Suprapubic skin (tissue), 4 donors: ENCODE measurements around the gene ULBP2. TPM values are rescaled to one million over a fixed set of nuclear protein-coding genes. Genes with fewer than 3 reads are reported as not detected.
"Not testable (repeated sequence)": the region's sequence is repeated elsewhere in the genome, so short reads cannot be mapped to it uniquely, and the experiment has no call there.

Experiments used
- DNase-seq, 2 donors: peaks; one replicate each; pipeline ENCODE4 v3.0.0-alpha.2; 2019; ENCODE audit warnings: low spot score in 2 of 2
- H3K27ac ChIP-seq: fragments of 200-600 bp; sonication (generic); one replicate; pipeline ENCODE4 v1.5.1; 2019
- H3K27me3 ChIP-seq: fragments of 200-600 bp; sonication (generic); one replicate; pipeline ENCODE4 v1.5.1; 2019
- H3K36me3 ChIP-seq: fragments of 200-600 bp; sonication (generic); one replicate; pipeline ENCODE4 v1.5.1; 2019
- H3K4me1 ChIP-seq: fragments of 200-600 bp; sonication (generic); one replicate; pipeline ENCODE4 v1.5.1; 2019
- H3K4me3 ChIP-seq: fragments of 200-600 bp; sonication (generic); one replicate; pipeline ENCODE4 v1.5.1; 2019; ENCODE audit warnings: mild to moderate bottlenecking
- H3K9me3 ChIP-seq: fragments of 200-600 bp; sonication (generic); one replicate; pipeline ENCODE4 v1.5.1; 2019
- CTCF ChIP-seq, 2 donors: fragments of 200-600 bp in 1 of 2; fragments of 450-650 bp in 1 of 2; sonication (generic) in 1 of 2; IDR thresholded peaks; one replicate each; pipeline ENCODE4 v1.5.1; 2016 to 2019; ENCODE audit warnings: antibody characterized with exemption in 2 of 2, mild to moderate bottlenecking in 1 of 2, moderate library complexity in 1 of 2
- EP300 ChIP-seq: sonication (generic); formaldehyde crosslinking; IDR thresholded peaks from one replicate; pipeline ENCODE4 v1.6.1; 2017; ENCODE audit warnings: antibody characterized with exemption
- POLR2A ChIP-seq, 2 donors: fragments of 450-650 bp; IDR thresholded peaks; one replicate each; pipeline ENCODE4 v1.6.1; 2017; ENCODE audit warnings: antibody characterized with exemption in 2 of 2, mild to moderate bottlenecking in 2 of 2, moderate library complexity in 2 of 2
- POLR2AphosphoS5 ChIP-seq, 3 donors: sonication (generic); formaldehyde crosslinking; IDR thresholded peaks; one replicate each; pipeline ENCODE4 v1.6.1; 2017; ENCODE audit warnings: antibody characterized with exemption in 3 of 3
- WGBS: methylation state at CpG from one replicate; pipeline ENCODE4 v1.1.5; 2018; 5-methylcytosine and 5-hydroxymethylcytosine counted together
- total RNA-seq, 4 donors: library from RNA; depleted of rRNA; stranded (reverse); fragments of >200 nt; gene quantifications; one replicate each; pipeline ENCODE4 v1.1.0, GENCODE V29; 2016

ULBP2 gene
- total RNA-seq, 4 donors from 2014 or later: 0.76 to 0.95 TPM; not detected in 2

- Histone ChIP-seq H3K4me1 (peaks cover 8% of the 10 kb centered on the region), H3K9me3 (no peaks in the 10 kb centered on the region), H3K4me3 (no peak overlapping the region), H3K27me3 (peaks cover 71% of the 10 kb centered on the region), H3K27ac (no peak overlapping the region), H3K36me3 (no peaks in the 10 kb centered on the region)
- no peak for TF ChIP-seq POLR2AphosphoS5 (IDR thresholded peaks at IDR 0.05)
- no peak for TF ChIP-seq CTCF (IDR thresholded peaks at IDR 0.05)
- no peak for TF ChIP-seq EP300
- TF ChIP-seq POLR2A (IDR thresholded peaks at IDR 0.05): no peak
- no peak for DNase-seq
- WGBS: 73% methylated on average over 2 of the region's 2 CpGs
Observed at GRCh38 chr6:149969635-149970034, 27.8 kb downstream of the ULBP2 start.

GRCh38 chr6:149974394-149974793, 32.6 kb downstream of the ULBP2 start:
- 64% methylated on average over 4 of the region's 6 CpGs for WGBS
- DNase-seq, H3K4me3 ChIP-seq, H3K36me3 ChIP-seq, H3K4me1 ChIP-seq, H3K9me3 ChIP-seq, H3K27ac ChIP-seq: not testable (repeated sequence)
- peaks cover 73% of the 10 kb centered on the region for H3K27me3 ChIP-seq

GRCh38 chr6:149974825-149975224, 33.0 kb downstream of the ULBP2 start:
- Histone ChIP-seq H3K9me3 (no peaks in the 10 kb centered on the region), H3K36me3 (no peaks in the 10 kb centered on the region), H3K4me3 (no peak overlapping the region), H3K27ac (no peak overlapping the region), H3K27me3 (peaks cover 70% of the 10 kb centered on the region), H3K4me1 (no peaks in the 10 kb centered on the region)
- WGBS: 49% methylated on average over 3 of the region's 3 CpGs
- no peak for DNase-seq
- TF ChIP-seq CTCF (IDR thresholded peaks at IDR 0.05) (no peak), POLR2AphosphoS5 (IDR thresholded peaks at IDR 0.05) (no peak), POLR2A (IDR thresholded peaks at IDR 0.05) (no peak), EP300 (no peak)

- H3K4me3 ChIP-seq: no peak overlapping the region
- TF ChIP-seq POLR2AphosphoS5 (IDR thresholded peaks at IDR 0.05) (no peak), CTCF (IDR thresholded peaks at IDR 0.05) (no peak), POLR2A (IDR thresholded peaks at IDR 0.05) (no peak), EP300 (no peak)
- no peak overlapping the region for H3K27ac ChIP-seq
- H3K9me3 ChIP-seq: no peaks in the 10 kb centered on the region
- H3K4me1 ChIP-seq: no peaks in the 10 kb centered on the region
- no peak for DNase-seq
- no peaks in the 10 kb centered on the region for H3K36me3 ChIP-seq
- H3K27me3 ChIP-seq: peaks cover 68% of the 10 kb centered on the region
Observed at GRCh38 chr6:149975400-149975799, 33.6 kb downstream of the ULBP2 start.

GRCh38 chr6:149977221-149977620, 35.4 kb downstream of the ULBP2 start:
- 58% methylated on average over 3 of the region's 4 CpGs for WGBS
- DNase-seq: no peak
- Histone ChIP-seq H3K27me3 (peaks cover 71% of the 10 kb centered on the region), H3K4me1 (no peaks in the 10 kb centered on the region), H3K4me3 (no peak overlapping the region), H3K9me3 (no peaks in the 10 kb centered on the region), H3K27ac (no peak overlapping the region), H3K36me3 (no peaks in the 10 kb centered on the region)
- TF ChIP-seq EP300 (no peak), CTCF (IDR thresholded peaks at IDR 0.05) (no peak), POLR2A (IDR thresholded peaks at IDR 0.05) (no peak), POLR2AphosphoS5 (IDR thresholded peaks at IDR 0.05) (no peak)

- peaks cover 81% of the 10 kb centered on the region for H3K27me3 ChIP-seq
- no peak for DNase-seq
Observed at GRCh38 chr6:149978610-149979009, 36.8 kb downstream of the ULBP2 start.

More at GRCh38 chr6:149978610-149979009, 36.8 kb downstream of the ULBP2 start:
- no peak overlapping the region for H3K27ac ChIP-seq
- TF ChIP-seq EP300: no peak
- no peak for TF ChIP-seq CTCF (IDR thresholded peaks at IDR 0.05)
- no peak for TF ChIP-seq POLR2A (IDR thresholded peaks at IDR 0.05)
- TF ChIP-seq POLR2AphosphoS5 (IDR thresholded peaks at IDR 0.05): no peak
- no peak overlapping the region for H3K4me3 ChIP-seq
- no peaks in the 10 kb centered on the region for H3K36me3 ChIP-seq
- no peaks in the 10 kb centered on the region for H3K4me1 ChIP-seq
- no peaks in the 10 kb centered on the region for H3K9me3 ChIP-seq
